Stimulated activated effector memory CD8-positive, alpha-beta T cell treated with anti-CD3 and anti-CD28 coated beads, Interleukin-12 subunit alpha, Interleukin-12 subunit beta, amount 100 ng/mL, for 72 hours (primary cell): ENCODE measurements around the gene SRGAP1.
"Not testable (repeated sequence)": the region's sequence is repeated elsewhere in the genome, so short reads cannot be mapped to it uniquely, and the experiment has no call there.

Experiments used
- ATAC-seq: fragments of 150-1000 bp; cut with Tn5 transposase; 2 replicates; pipeline ENCODE4 v1.10.0; 2021
- DNase-seq, 2 donors: peaks; one replicate each; pipeline ENCODE4 v3.0.0; 2021 to 2022; ENCODE audit warnings: low spot score in 2 of 2
- H3K27ac Mint-ChIP-seq: one replicate; pipeline ENCODE4 v1.8.0; 2022; ENCODE audit warnings: mild to moderate bottlenecking, mixed read lengths
- H3K36me3 Mint-ChIP-seq: one replicate; pipeline ENCODE4 v1.8.0; 2022; ENCODE audit warnings: mild to moderate bottlenecking, mixed read lengths
- H3K4me1 Mint-ChIP-seq: one replicate; pipeline ENCODE4 v1.8.0; 2022; ENCODE audit warnings: mixed read lengths
- H3K4me3 Mint-ChIP-seq: one replicate; pipeline ENCODE4 v1.8.0; 2022; ENCODE audit warnings: mild to moderate bottlenecking, mixed read lengths
- H3K9me3 Mint-ChIP-seq: one replicate; pipeline ENCODE4 v1.8.0; 2022; ENCODE audit warnings: mixed read lengths

SRGAP1 gene

DNA sequence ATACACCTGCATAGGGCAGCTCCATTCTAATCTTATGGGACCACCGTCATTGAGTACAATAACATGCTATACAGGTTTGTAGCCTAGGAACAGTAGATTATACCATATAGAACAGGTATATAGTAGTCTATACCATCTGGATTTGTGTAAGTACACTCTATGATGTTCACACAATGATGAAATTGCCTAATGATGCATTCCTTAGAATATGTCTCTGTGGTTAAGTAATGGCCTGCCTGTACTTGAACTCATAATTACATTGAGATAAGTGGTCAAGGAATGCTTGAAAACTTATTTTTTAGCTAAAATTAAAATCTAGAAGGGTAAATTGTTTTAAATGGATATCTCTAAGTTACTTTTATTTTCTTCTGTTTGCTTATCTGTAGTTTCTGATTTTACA lies 152.7 kb downstream of the SRGAP1 start:
- ATAC-seq (no peak), DNase-seq (no peak)
- Mint-ChIP-seq H3K36me3 (no peaks in the 10 kb centered on the region), H3K4me1 (no peaks in the 10 kb centered on the region), H3K9me3 (no peaks in the 10 kb centered on the region), H3K4me3 (no peak overlapping the region), H3K27ac (no peak overlapping the region)

GRCh38 chr12:63998584-63998983 lies 154.1 kb downstream of the SRGAP1 start:
- DNase-seq (no peak), ATAC-seq (no peak)
- Mint-ChIP-seq H3K4me3 (no peak overlapping the region), H3K4me1 (no peaks in the 10 kb centered on the region), H3K9me3 (peaks cover 2% of the 10 kb centered on the region), H3K27ac (no peak overlapping the region), H3K36me3 (no peaks in the 10 kb centered on the region)

DNA sequence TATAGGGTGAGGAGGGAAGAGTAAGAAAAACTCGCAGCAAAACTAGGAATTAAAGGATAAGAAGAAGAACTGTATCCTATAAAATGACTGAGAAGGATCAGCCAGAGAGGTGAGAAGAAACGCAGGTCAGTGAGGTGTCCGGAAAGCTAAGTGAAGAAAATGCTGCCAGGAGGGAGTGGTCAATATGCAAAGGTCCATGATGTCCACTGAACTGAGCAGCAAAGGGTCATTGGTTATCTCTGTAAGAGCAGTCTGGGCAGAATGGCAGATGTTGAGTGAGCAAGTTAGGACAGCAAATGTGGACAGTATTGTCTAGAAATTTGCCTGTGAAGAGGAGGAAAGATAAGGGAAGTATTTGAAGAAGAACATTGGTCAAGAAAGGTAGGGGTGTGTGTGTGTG lies 155.4 kb downstream of the SRGAP1 start:
- ATAC-seq (no peak), DNase-seq (no peak)
- Mint-ChIP-seq H3K4me1 (no peaks in the 10 kb centered on the region), H3K9me3 (peaks cover 2% of the 10 kb centered on the region), H3K36me3 (no peaks in the 10 kb centered on the region), H3K4me3 (no peak overlapping the region), H3K27ac (no peak overlapping the region)

DNA sequence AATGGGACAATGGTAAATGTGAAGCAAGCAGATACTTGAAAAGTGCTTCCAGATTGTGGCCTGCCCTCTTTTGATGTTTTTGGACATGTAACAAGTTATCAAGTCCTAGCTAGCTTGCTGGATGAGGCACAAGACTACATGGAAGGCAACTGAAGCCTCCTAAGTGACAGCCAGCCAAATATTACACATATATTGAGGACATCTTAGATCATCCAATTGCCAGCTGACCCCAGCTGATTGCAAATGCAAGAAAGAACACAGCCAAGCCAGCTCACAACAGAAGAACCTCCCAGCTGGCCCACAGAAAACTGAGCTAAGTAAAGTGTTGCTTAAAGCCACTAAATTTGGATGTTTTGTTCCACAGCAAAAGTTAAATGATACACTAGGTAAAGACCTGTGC lies 156.9 kb downstream of the SRGAP1 start:
- DNase-seq = no peak
- Mint-ChIP-seq H3K4me1 (no peaks in the 10 kb centered on the region), H3K4me3 (no peak overlapping the region), H3K27ac (no peak overlapping the region), H3K36me3 (no peaks in the 10 kb centered on the region), H3K9me3 (peaks cover 2% of the 10 kb centered on the region)
- ATAC-seq = no peak

GRCh38 chr12:64004641-64005040 lies 160.1 kb downstream of the SRGAP1 start:
- no peak overlapping the region for H3K27ac Mint-ChIP-seq
- H3K4me3 Mint-ChIP-seq = no peak overlapping the region
- DNase-seq (no peak), ATAC-seq (no peak)
- H3K9me3 Mint-ChIP-seq = peaks cover 2% of the 10 kb centered on the region
- no peaks in the 10 kb centered on the region for H3K4me1 Mint-ChIP-seq
- H3K36me3 Mint-ChIP-seq = no peaks in the 10 kb centered on the region

- H3K36me3 Mint-ChIP-seq = no peaks in the 10 kb centered on the region
- H3K9me3 Mint-ChIP-seq = peaks cover 2% of the 10 kb centered on the region
- ATAC-seq (peak; percentile 37), DNase-seq (no peak)
- no peaks in the 10 kb centered on the region for H3K4me1 Mint-ChIP-seq
- no peak overlapping the region for H3K27ac Mint-ChIP-seq
- H3K4me3 Mint-ChIP-seq = no peak overlapping the region
These were observed 161.8 kb downstream of the SRGAP1 start for GRCh38 chr12:64006211-64006825.

DNA sequence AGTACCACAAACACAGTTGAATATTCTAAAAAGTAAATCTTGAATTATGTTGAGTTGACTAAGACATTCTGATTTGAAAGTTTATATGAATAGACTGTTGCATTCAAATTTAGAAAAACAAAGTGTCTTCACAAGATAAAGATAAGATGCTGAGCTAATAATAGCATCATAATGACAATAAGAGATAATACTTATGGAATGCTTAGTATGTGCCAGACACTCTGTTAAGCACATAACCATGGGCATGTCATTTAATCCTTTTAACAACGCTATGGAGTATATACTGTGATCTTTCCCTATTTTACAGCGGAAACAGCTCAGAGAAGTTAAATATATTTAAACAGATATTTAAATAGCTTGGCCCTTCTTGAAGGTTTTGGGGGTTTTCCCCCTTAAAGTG lies 163.4 kb downstream of the SRGAP1 start:
- Mint-ChIP-seq H3K36me3 (no peaks in the 10 kb centered on the region), H3K9me3 (peaks cover under 1% of the 10 kb centered on the region), H3K4me3 (no peak overlapping the region), H3K27ac (no peak overlapping the region), H3K4me1 (no peaks in the 10 kb centered on the region)
- ATAC-seq (no peak), DNase-seq (no peak)

GRCh38 chr12:64008596-64008995 lies 164.1 kb downstream of the SRGAP1 start:
- no peak for ATAC-seq
- DNase-seq = no peak
- H3K36me3 Mint-ChIP-seq = no peaks in the 10 kb centered on the region
- H3K9me3 Mint-ChIP-seq = no peaks in the 10 kb centered on the region
- no peaks in the 10 kb centered on the region for H3K4me1 Mint-ChIP-seq
- H3K4me3 Mint-ChIP-seq = no peak overlapping the region
- H3K27ac Mint-ChIP-seq = no peak overlapping the region

DNA sequence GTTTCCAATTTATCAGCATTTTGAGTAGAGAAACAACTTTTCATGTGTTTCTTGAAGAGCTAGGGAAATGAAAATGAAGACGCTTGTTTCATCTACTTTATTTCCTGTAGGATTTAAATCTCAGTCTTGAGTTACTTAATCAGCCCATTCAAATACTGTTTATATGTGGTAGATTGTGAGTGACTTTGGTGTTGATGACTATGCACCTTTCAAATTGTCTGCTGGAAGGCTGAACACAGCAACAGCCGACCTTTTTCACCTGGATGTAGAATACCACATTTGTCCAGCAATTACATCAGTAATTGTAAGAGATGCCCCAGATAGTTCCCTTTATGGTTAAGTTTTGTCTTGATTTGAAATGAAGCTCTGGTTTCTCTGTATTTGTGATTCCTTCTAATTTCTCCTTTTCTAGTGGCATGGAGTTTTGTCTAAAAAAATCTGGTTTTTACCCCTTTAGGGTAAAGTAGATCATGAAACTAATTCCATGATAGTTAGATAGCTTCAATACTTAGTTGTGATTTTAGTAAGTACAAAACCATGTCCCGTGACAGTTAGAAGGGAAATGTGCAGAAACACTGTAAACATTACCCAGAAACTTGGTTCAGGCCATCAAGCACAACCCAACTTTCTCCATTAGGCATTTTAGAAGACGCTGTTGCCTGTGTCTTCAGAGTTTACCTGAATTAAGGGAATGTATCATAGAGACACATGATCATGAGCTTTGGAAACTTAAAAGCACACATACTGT lies 165.0 kb downstream of the SRGAP1 start:
- Mint-ChIP-seq H3K27ac (no peak overlapping the region), H3K4me1 (no peaks in the 10 kb centered on the region), H3K36me3 (no peaks in the 10 kb centered on the region), H3K9me3 (no peaks in the 10 kb centered on the region), H3K4me3 (no peak overlapping the region)
- ATAC-seq (no peak), DNase-seq (no peak)

- H3K36me3 Mint-ChIP-seq = no peaks in the 10 kb centered on the region
- peak; percentile 21 for ATAC-seq
- H3K9me3 Mint-ChIP-seq = no peaks in the 10 kb centered on the region
- no peak for DNase-seq
- H3K4me1 Mint-ChIP-seq = no peaks in the 10 kb centered on the region
- no peak overlapping the region for H3K4me3 Mint-ChIP-seq
- no peak overlapping the region for H3K27ac Mint-ChIP-seq
These were observed 165.7 kb downstream of the SRGAP1 start for GRCh38 chr12:64010069-64010686.

DNA sequence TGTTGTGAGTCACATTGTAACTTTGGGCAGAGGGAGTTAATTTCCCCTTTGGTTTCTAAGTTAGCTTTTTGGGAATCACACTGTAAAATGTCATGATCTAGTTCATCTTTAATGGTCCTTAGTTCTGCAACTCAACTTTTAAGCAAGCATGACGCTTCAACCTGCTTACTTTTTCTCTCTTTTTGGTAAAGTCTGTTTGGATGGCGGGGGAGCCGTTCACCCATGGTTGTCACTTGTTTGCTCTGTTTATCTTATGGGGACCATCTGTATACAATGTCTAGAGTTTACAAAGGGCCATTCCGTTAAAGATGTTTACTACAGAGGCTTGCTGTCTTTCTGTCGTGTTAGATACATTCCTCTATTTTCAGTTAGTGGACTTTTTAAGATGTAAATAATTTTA lies 172.0 kb downstream of the SRGAP1 start:
- Mint-ChIP-seq H3K4me1 (no peaks in the 10 kb centered on the region), H3K27ac (no peak overlapping the region), H3K4me3 (no peak overlapping the region), H3K36me3 (no peaks in the 10 kb centered on the region), H3K9me3 (no peaks in the 10 kb centered on the region)
- ATAC-seq (no peak), DNase-seq (no peak)

- not testable (repeated sequence) for H3K9me3 Mint-ChIP-seq, H3K4me3 Mint-ChIP-seq, H3K27ac Mint-ChIP-seq, DNase-seq, H3K36me3 Mint-ChIP-seq, ATAC-seq, H3K4me1 Mint-ChIP-seq
These were observed 173.6 kb downstream of the SRGAP1 start for GRCh38 chr12:64018116-64018515.

DNA sequence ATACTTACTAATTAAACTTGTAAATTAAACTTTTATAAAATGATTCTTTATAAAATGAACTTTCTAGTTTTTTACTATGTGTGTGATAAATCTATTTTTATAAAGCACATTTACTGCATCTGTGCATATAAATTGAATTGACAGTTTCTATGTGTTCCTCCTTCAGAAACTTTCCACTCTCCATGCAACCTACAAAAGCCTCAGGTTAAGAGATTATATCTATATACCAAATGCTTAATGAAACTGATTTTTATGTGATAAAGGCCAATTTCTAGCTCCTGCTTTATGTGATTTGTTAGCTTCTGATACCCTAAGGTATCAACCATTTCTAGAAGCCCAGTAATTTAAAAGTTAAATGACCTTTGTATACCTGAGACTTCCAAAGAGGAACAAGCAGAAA lies 174.0 kb downstream of the SRGAP1 start:
- ATAC-seq = no peak
- no peaks in the 10 kb centered on the region for H3K9me3 Mint-ChIP-seq

DNA sequence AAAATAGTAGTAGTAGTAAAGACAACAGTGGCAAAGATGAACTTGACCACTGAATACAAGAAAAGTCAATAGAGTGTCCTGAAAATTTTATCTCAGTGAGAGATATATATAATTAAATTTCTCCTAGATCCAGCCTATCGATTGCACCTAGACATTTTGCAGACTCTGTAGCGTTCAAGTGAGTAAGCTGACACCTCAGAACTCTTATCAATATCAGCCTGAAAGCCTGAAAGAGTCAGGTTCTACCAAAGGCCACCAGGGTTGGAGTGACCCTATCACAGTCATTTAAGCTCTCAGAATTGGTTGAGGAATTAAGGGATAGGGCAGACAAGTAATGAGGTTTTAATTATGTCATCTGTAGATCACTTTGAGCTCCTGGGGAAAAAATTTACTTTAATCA lies 174.6 kb downstream of the SRGAP1 start:
- Mint-ChIP-seq H3K36me3 (no peaks in the 10 kb centered on the region), H3K4me3 (no peak overlapping the region), H3K4me1 (no peaks in the 10 kb centered on the region), H3K9me3 (no peaks in the 10 kb centered on the region), H3K27ac (no peak overlapping the region)
- ATAC-seq (no peak), DNase-seq (no peak)

More for the DNA sequence above, 174.0 kb downstream of the SRGAP1 start:
- Mint-ChIP-seq H3K4me1 (no peaks in the 10 kb centered on the region), H3K4me3 (no peak overlapping the region), H3K36me3 (no peaks in the 10 kb centered on the region), H3K27ac (no peak overlapping the region)
- no peak for DNase-seq

GRCh38 chr12:64019654-64020053 lies 175.2 kb downstream of the SRGAP1 start:
- Mint-ChIP-seq H3K27ac (no peak overlapping the region), H3K36me3 (no peaks in the 10 kb centered on the region), H3K4me3 (no peak overlapping the region), H3K9me3 (no peaks in the 10 kb centered on the region), H3K4me1 (no peaks in the 10 kb centered on the region)
- no peak for DNase-seq
- no peak for ATAC-seq
